ENCODE measurements around the gene ALAS1.
"Not testable (repeated sequence)": the region's sequence is repeated elsewhere in the genome, so short reads cannot be mapped to it uniquely, and the experiment has no call there.

ALAS1 gene

GRCh38 chr3:52175416-52176179 lies 22.4 kb upstream of the ALAS1 start:
- Histone ChIP-seq H2AFZ (ENCODE audit: low read depth) (no peak overlapping the region), H3K27ac (no peak overlapping the region), H4K20me1 (ENCODE audit: insufficient read depth) (no peaks in the 10 kb centered on the region), H3K4me2 (no peak overlapping the region), H3K36me3 (ENCODE audit: insufficient read depth) (no peaks in the 10 kb centered on the region), H3K4me3 (IDR thresholded peaks at IDR 0.05; ENCODE audit: insufficient read depth, low read depth, low read length) (no peak overlapping the region), H3K9ac (no peak overlapping the region), H3K79me2 (ENCODE audit: insufficient read depth, low read depth) (no peaks in the 10 kb centered on the region), H3K27me3 (ENCODE audit: insufficient read depth, low read depth) (no peaks in the 10 kb centered on the region), H3K4me1 (ENCODE audit: low read depth, poor library complexity, severe bottlenecking) (no peaks in the 10 kb centered on the region)
- no peak for TF ChIP-seq CTCF (conservative IDR thresholded peaks at IDR 0.05; ENCODE audit: low read depth, low read length)

- Histone ChIP-seq H3K9ac (no peak overlapping the region), H3K79me2 (ENCODE audit: insufficient read depth, low read depth) (no peaks in the 10 kb centered on the region), H3K27ac (no peak overlapping the region), H3K4me2 (no peak overlapping the region), H3K27me3 (ENCODE audit: insufficient read depth, low read depth) (no peaks in the 10 kb centered on the region), H4K20me1 (ENCODE audit: insufficient read depth) (no peaks in the 10 kb centered on the region), H3K4me3 (IDR thresholded peaks at IDR 0.05; ENCODE audit: insufficient read depth, low read depth, low read length) (no peak overlapping the region), H3K36me3 (ENCODE audit: insufficient read depth) (no peaks in the 10 kb centered on the region), H3K4me1 (ENCODE audit: low read depth, poor library complexity, severe bottlenecking) (no peaks in the 10 kb centered on the region), H2AFZ (ENCODE audit: low read depth) (no peak overlapping the region)
- no peak for TF ChIP-seq CTCF (conservative IDR thresholded peaks at IDR 0.05; ENCODE audit: low read depth, low read length)
Observed at GRCh38 chr3:52176180-52176752, 21.7 kb upstream of the ALAS1 start.

- Histone ChIP-seq H4K20me1 (ENCODE audit: insufficient read depth) (no peaks in the 10 kb centered on the region), H3K36me3 (ENCODE audit: insufficient read depth) (no peaks in the 10 kb centered on the region), H3K9ac (no peak overlapping the region), H3K79me2 (ENCODE audit: insufficient read depth, low read depth) (no peaks in the 10 kb centered on the region), H3K27ac (no peak overlapping the region), H3K4me2 (no peak overlapping the region), H3K4me3 (IDR thresholded peaks at IDR 0.05; ENCODE audit: insufficient read depth, low read depth, low read length) (no peak overlapping the region), H3K27me3 (ENCODE audit: insufficient read depth, low read depth) (no peaks in the 10 kb centered on the region), H2AFZ (ENCODE audit: low read depth) (no peak overlapping the region), H3K4me1 (ENCODE audit: low read depth, poor library complexity, severe bottlenecking) (no peaks in the 10 kb centered on the region)
- TF ChIP-seq CTCF (conservative IDR thresholded peaks at IDR 0.05; ENCODE audit: low read depth, low read length): no peak
Observed at GRCh38 chr3:52176951-52177700, 20.8 kb upstream of the ALAS1 start.

GRCh38 chr3:52177701-52178042 lies 20.3 kb upstream of the ALAS1 start:
- Histone ChIP-seq H3K27me3 (ENCODE audit: insufficient read depth, low read depth) (no peaks in the 10 kb centered on the region), H4K20me1 (ENCODE audit: insufficient read depth) (no peaks in the 10 kb centered on the region), H2AFZ (ENCODE audit: low read depth) (no peak overlapping the region), H3K36me3 (ENCODE audit: insufficient read depth) (no peaks in the 10 kb centered on the region), H3K4me2 (no peak overlapping the region), H3K4me3 (IDR thresholded peaks at IDR 0.05; ENCODE audit: insufficient read depth, low read depth, low read length) (no peak overlapping the region), H3K9ac (no peak overlapping the region), H3K4me1 (ENCODE audit: low read depth, poor library complexity, severe bottlenecking) (no peaks in the 10 kb centered on the region), H3K27ac (no peak overlapping the region), H3K79me2 (ENCODE audit: insufficient read depth, low read depth) (no peaks in the 10 kb centered on the region)
- TF ChIP-seq CTCF (conservative IDR thresholded peaks at IDR 0.05; ENCODE audit: low read depth, low read length): no peak

- not testable (repeated sequence) for H3K4me3 ChIP-seq (IDR thresholded peaks at IDR 0.05; ENCODE audit: insufficient read depth, low read depth, low read length); H3K27ac ChIP-seq; H3K79me2 ChIP-seq (ENCODE audit: insufficient read depth, low read depth); H4K20me1 ChIP-seq (ENCODE audit: insufficient read depth); H3K36me3 ChIP-seq (ENCODE audit: insufficient read depth); H3K4me1 ChIP-seq (ENCODE audit: low read depth, poor library complexity, severe bottlenecking); H2AFZ ChIP-seq (ENCODE audit: low read depth); H3K4me2 ChIP-seq; H3K27me3 ChIP-seq (ENCODE audit: insufficient read depth, low read depth); H3K9ac ChIP-seq
Observed at GRCh38 chr3:52178126-52178525, 19.8 kb upstream of the ALAS1 start.

Data from KMS-11 (cell line).